Renal cortex interstitium (tissue), 11 donors: Measurements from ENCODE around the gene SPC25. TPM values are rescaled to one million over a fixed set of nuclear protein-coding genes. Genes with fewer than 3 reads are reported as not detected.
"Not testable (repeated sequence)": the region's sequence is repeated elsewhere in the genome, so short reads cannot be mapped to it uniquely, and the experiment has no call there.

Source experiments
- DNase-seq, 11 donors: peaks; one replicate each; pipeline ENCODE4 v3.0.0-alpha.2; 2013; ENCODE audit warnings: low read depth in 9 of 11, low spot score in 4 of 11; ENCODE audit errors: extremely low read depth in 1 of 11
- polyA plus RNA-seq, 3 donors: library from polyadenylated mRNA; unstranded; fragments of 120-200 nt; gene quantifications; one replicate each; pipeline ENCODE4 v1.2.1, GENCODE V29; 2013; ENCODE audit not compliant: insufficient read length in 3 of 3

SPC25 gene
- polyA plus RNA-seq, 3 donors: 16.1 to 24.9 (median 23.3) TPM

- DNase-seq: no peak
These were observed 23.3 kb upstream of the SPC25 start for GRCh38 chr2:168913495-168913894.

- DNase-seq: no peak
These were observed 22.7 kb upstream of the SPC25 start for GRCh38 chr2:168912901-168913369.

- DNase-seq: no peak
These were observed 22.2 kb upstream of the SPC25 start for GRCh38 chr2:168912466-168912865.

DNA sequence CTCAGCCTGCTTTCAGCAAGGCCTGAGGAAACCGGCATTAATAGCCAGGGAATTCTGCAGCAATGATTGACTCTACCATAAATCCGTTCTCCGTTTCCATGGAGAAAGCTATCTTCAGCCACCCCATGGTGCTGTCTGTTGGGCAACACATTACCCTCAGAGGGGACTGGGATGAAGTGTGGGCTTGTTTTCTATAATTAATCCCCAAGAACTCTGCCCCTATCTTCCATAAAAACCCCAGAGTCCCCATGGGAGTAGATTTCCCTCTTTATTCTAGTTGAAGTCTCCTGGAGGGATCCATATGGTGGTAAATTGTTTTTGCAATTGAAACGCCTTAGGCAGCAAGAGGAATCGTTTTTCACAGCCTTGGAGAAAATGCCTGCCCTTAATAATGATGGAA lies 20.1 kb upstream of the SPC25 start:
- no peak for DNase-seq

DNA sequence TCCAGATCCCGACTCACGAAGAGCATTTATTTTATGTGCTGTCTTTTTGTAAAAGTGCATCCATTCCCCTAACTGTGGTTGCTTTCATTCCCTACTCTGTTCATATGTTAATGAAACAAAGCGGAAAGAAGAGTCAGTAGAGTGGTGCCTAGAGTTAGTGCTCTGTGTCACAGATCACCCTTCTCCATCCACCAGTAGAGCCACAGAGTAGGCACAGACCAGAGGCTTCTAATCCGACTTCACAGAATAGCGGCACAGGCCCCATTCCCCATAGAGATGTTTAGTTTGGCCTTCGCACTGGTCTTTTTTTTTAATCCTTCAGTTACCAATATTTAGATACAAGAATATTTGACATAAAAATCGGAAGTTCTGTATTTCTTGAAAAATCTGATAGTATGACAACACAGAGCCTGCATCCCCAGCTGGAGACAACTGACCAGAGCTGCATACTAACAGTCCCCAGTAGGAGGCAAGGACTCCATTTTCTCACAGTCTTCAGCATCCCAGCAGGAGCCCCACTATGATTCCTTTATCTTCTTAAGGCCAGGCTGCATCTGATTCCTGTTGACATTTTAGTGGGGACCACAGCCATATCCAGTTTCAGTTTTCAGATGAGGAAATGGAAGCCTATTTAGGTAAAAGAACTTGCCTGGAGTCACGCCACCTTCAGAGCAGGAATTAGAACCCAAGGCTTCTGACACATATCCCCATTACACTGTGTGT lies 17.9 kb upstream of the SPC25 start:
- DNase-seq: no peak

- no peak for DNase-seq
These were observed 14.1 kb upstream of the SPC25 start for GRCh38 chr2:168904358-168904757.

DNA sequence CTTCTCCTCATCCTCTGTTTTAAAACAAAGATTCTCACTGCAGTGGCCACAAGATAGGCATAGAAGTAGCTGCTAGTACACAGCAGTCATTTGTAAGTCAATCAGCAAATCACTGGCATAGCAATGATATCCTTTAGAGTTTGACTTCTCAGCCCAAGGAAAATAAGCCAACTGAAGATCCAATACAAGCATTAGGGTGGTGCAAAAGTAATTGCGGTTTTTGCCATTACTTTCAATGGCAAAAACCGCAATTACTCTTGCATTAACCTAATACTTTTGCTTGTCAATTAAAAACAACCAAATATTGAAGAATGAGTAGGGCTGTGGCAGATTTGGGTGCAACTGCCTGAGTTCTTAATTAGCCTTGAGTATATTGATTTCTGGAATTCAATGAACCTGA lies 13.7 kb upstream of the SPC25 start:
- DNase-seq: no peak

GRCh38 chr2:168901003-168901402 lies 10.8 kb upstream of the SPC25 start, which contains the start of gene G6PC2:
Gene G6PC2, plus strand, starts transcription at chr2:168901291. Its CDS starts 41 bp downstream, at chr2:168901332.
- no peak for DNase-seq

GRCh38 chr2:168897449-168897848 lies 7.2 kb upstream of the SPC25 start:
- DNase-seq: no peak

- no peak for DNase-seq
These were observed 6.6 kb upstream of the SPC25 start for GRCh38 chr2:168896783-168897182.

DNA sequence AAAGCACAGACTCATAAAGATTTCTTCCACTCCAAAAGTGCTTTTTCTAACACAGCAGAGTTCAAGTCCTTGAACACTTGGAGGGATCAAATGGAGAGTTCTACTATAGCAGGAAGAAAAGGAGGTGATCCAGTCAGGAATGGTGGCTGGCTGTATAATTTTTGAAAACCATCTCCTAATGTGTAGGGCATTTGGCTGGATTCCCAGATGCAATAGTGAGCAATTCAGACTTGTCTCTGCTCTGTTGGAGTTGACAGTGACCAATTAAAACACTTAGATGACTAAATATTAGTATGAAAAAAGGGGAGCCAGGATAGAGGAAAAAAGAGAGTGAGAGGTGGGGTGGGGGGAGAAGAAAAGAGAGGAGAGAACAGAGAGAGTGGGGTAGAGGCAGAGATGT lies 5.5 kb upstream of the SPC25 start:
- DNase-seq: no peak

DNA sequence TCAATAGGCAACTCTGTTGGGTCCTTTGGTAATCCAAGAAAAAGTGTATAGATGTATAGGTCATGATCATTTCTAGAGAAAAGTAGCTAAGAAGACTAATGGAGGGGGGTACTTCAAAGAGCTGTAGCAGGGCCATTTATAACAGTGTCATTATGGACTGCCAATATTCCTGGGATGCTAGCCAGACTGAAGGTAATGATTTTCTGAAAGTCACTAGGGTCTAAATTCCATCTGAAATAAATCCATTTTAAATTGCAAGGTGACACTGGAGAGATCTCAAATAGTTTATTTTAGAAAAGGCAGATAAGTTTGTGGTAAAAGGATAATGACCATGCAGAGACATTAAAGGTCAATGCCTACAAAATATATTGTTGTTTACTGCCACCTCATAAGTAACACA lies 4.5 kb upstream of the SPC25 start:
- DNase-seq: no peak

- no peak for DNase-seq
These were observed 3.9 kb upstream of the SPC25 start for GRCh38 chr2:168894101-168894500.

GRCh38 chr2:168892327-168892726 lies 2.1 kb upstream of the SPC25 start:
- DNase-seq: no peak

GRCh38 chr2:168889635-168890005 lies 610 bp downstream of the SPC25 start:
- DNase-seq: no peak

GRCh38 chr2:168884975-168885374 lies 5.3 kb downstream of the SPC25 start:
- DNase-seq: no peak

GRCh38 chr2:168882163-168882562 lies 8.1 kb downstream of the SPC25 start:
- DNase-seq: not testable (repeated sequence)

DNA sequence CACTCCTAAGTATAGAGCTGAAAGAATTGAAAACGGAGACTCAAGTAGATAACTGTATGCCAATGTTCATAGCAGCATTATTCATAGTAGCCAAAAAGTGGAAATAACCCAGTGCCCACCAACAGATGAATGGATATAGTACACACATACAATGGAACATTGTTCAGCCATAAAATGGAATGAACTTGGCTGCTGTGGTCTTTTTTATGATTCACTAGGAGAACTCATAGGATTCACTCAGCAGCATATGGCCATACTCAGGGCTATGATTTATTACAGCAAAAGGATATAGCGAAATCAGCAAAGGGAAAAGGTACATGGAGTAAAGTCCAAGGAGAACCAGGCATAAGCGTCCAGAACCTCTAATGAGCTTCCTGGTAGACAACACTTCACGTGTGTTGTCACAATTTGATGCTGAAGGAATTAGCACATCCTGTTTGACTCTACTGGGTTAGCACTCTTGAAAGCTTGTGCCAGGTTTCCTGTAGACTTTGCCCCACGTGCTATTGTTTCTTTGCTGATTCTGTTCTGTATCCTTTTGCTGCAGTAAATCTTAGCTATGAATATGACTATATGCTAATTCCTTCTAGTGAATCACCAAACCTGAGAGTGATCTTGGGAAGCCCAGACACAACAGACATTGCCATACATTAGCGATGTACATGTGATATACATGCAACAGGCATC lies 15.7 kb downstream of the SPC25 start:
- no peak for DNase-seq

- not testable (repeated sequence) for DNase-seq
These were observed 19.4 kb downstream of the SPC25 start for GRCh38 chr2:168870824-168871223.

- DNase-seq: not testable (repeated sequence)
These were observed 19.9 kb downstream of the SPC25 start for GRCh38 chr2:168870369-168870768.

- DNase-seq: not testable (repeated sequence)
These were observed 23.1 kb downstream of the SPC25 start for GRCh38 chr2:168867164-168867563.
